SK-N-SH (cell line): ENCODE data around the gene ANP32A. TPM values are rescaled to one million over a fixed set of nuclear protein-coding genes. Genes with fewer than 3 reads are reported as not detected.

Experiments
- CTCF ChIA-PET: fragments of 300-600, 350-600 bp; formaldehyde crosslinking; extraction: SDS; loops from one replicate; lab custom pipeline; 2021; lab: Yijun Ruan, JAX
- POLR2A ChIA-PET: fragments of 350-600 bp; sonication (Branson Sonifier 250); formaldehyde crosslinking; extraction: SDS; loops from one replicate; lab custom pipeline; 2020; ENCODE audit warnings: antibody characterized with exemption, inconsistent platforms; lab: Yijun Ruan, JAX
- DNase-seq: peaks from one replicate; pipeline ENCODE4 v3.0.0; 2012
- H2AFZ ChIP-seq: fragments of 200-600 bp; sonication (generic); 2 replicates; pipeline ENCODE4 v1.8.1; 2016; ENCODE audit warnings: antibody characterized with exemption, mild to moderate bottlenecking, low read depth
- H3F3A ChIP-seq: fragments of 200-600 bp; sonication (generic); replicated peaks from 2 replicates; pipeline ENCODE3; 2016; ENCODE audit warnings: antibody characterized with exemption, mild to moderate bottlenecking; ENCODE audit not compliant: insufficient read depth
- H3K27ac ChIP-seq, 2 experiments: fragments of 200-500 bp in 1 of 2; fragments of 200-600 bp in 1 of 2; sonication (Bioruptor generic) in 1 of 2; sonication (generic), shearing (Covaris generic) in 1 of 2; 2 replicates each; pipeline versions ENCODE4 v1.5.1 to v1.6.1; 2014 to 2016; ENCODE audit warnings: low read depth in 2 of 2, inconsistent platforms in 1 of 2, low read length in 1 of 2, mild to moderate bottlenecking in 1 of 2, mixed read lengths in 1 of 2
- H3K27me3 ChIP-seq: fragments of 200-600 bp; sonication (generic), shearing (Covaris generic); 2 replicates; pipeline ENCODE4 v1.6.1; 2016; ENCODE audit warnings: mixed run types; ENCODE audit not compliant: insufficient read depth
- H3K36me3 ChIP-seq, 2 experiments: fragments of 200-500 bp in 1 of 2; fragments of 200-600 bp in 1 of 2; sonication (Bioruptor generic) in 1 of 2; sonication (generic) in 1 of 2; replicated peaks in 1 of 2; 2 replicates each; pipeline versions ENCODE3 to v1.5.1; 2014 to 2016; ENCODE audit warnings: low read length in 1 of 2, mild to moderate bottlenecking in 1 of 2; ENCODE audit not compliant: insufficient read depth in 2 of 2, control insufficient read depth in 1 of 2
- H3K4me1 ChIP-seq, 2 experiments: fragments of 200-500 bp in 1 of 2; fragments of 200-600 bp in 1 of 2; sonication (Bioruptor generic) in 1 of 2; sonication (generic), shearing (Covaris generic) in 1 of 2; 2 replicates each; pipeline versions ENCODE4 v1.5.1 to v1.6.1; 2014 to 2016; ENCODE audit warnings: low read depth in 1 of 2, low read length in 1 of 2, mixed run types in 1 of 2; ENCODE audit not compliant: insufficient read depth in 2 of 2, control insufficient read depth in 1 of 2
- H3K4me2 ChIP-seq: fragments of 200-600 bp; sonication (generic), shearing (Covaris generic); 2 replicates; pipeline ENCODE4 v1.6.1; 2017; ENCODE audit warnings: mixed run types
- H3K4me3 ChIP-seq, 2 experiments: fragments of 200-500 bp in 1 of 2; fragments of 200-600 bp in 1 of 2; sonication (Bioruptor generic) in 1 of 2; sonication (generic), shearing (Covaris generic) in 1 of 2; 2 replicates each; pipeline versions ENCODE4 v1.5.1 to v1.8.1; 2014 to 2016; ENCODE audit warnings: low read depth in 2 of 2, inconsistent platforms in 1 of 2, low read length in 1 of 2, mild to moderate bottlenecking in 1 of 2, mixed read lengths in 1 of 2, moderate library complexity in 1 of 2
- H3K79me2 ChIP-seq: fragments of 200-600 bp; sonication (generic); 2 replicates; pipeline ENCODE4 v1.8.1; 2017; ENCODE audit warnings: mild to moderate bottlenecking; ENCODE audit not compliant: insufficient read depth
- H3K9ac ChIP-seq: fragments of 200-600 bp; sonication (generic); 2 replicates; pipeline ENCODE4 v1.6.1; 2017; ENCODE audit warnings: mixed run types
- H3K9me2 ChIP-seq: fragments of 200-600 bp; sonication (generic); 2 replicates; pipeline ENCODE4 v1.6.1; 2017; ENCODE audit warnings: mixed run types
- H3K9me3 ChIP-seq: fragments of 200-600 bp; sonication (generic); 2 replicates; pipeline ENCODE4 v1.6.1; 2017; ENCODE audit warnings: mixed run types, mild to moderate bottlenecking, moderate library complexity
- H4K20me1 ChIP-seq: fragments of 200-600 bp; sonication (generic); 2 replicates; pipeline ENCODE4 v1.6.1; 2017; ENCODE audit warnings: mild to moderate bottlenecking, mixed run types; ENCODE audit not compliant: insufficient read depth
- CHD2 ChIP-seq: fragments of 150-350 bp; IDR thresholded peaks from 2 replicates; pipeline ENCODE4 v1.6.1; 2018; ENCODE audit warnings: low read length; ENCODE audit not compliant: partially characterized antibody
- ELF1 ChIP-seq: IDR thresholded peaks from 2 replicates; pipeline ENCODE4 v1.4.0; 2012
- EZH2phosphoT487 ChIP-seq: fragments of 200-600 bp; sonication (generic); IDR thresholded peaks from 2 replicates; pipeline ENCODE4 v1.6.1; 2017; ENCODE audit warnings: low read depth, mixed run types, mild to moderate bottlenecking, antibody characterized with exemption, moderate library complexity, borderline replicate concordance
- FOSL2 ChIP-seq: IDR thresholded peaks from 2 replicates; pipeline ENCODE4 v1.4.0; 2012; ENCODE audit warnings: low read depth, mild to moderate bottlenecking, moderate library complexity, borderline replicate concordance
- GABPA ChIP-seq: IDR thresholded peaks from 2 replicates; pipeline ENCODE4 v1.4.0; 2012; ENCODE audit warnings: low read depth, mild to moderate bottlenecking
- GATA2 ChIP-seq: sonication (generic); formaldehyde crosslinking; IDR thresholded peaks from 2 replicates; pipeline ENCODE4 v1.5.0; 2020; ENCODE audit warnings: mild to moderate bottlenecking, missing genetic modification reagents
- MAX ChIP-seq: IDR thresholded peaks from 2 replicates; pipeline ENCODE4 v1.4.0; 2012; ENCODE audit warnings: low read depth
- MXI1 ChIP-seq: IDR thresholded peaks from 2 replicates; pipeline ENCODE4 v1.6.1; 2012; ENCODE audit warnings: mild to moderate bottlenecking, low read depth, low read length, improper control_type of control experiment
- NRF1 ChIP-seq: IDR thresholded peaks from 2 replicates; pipeline ENCODE4 v1.6.1; 2012; ENCODE audit warnings: low read depth, mild to moderate bottlenecking, low read length
- RCOR1 ChIP-seq: fragments of 150-350 bp; IDR thresholded peaks from 2 replicates; pipeline ENCODE4 v1.6.1; 2017; ENCODE audit warnings: antibody characterized with exemption, low read length
- RXRA ChIP-seq: IDR thresholded peaks from 2 replicates; pipeline ENCODE4 v1.4.0; 2012; ENCODE audit warnings: low read depth, mild to moderate bottlenecking, borderline replicate concordance
- SIN3A ChIP-seq: IDR thresholded peaks from 2 replicates; pipeline ENCODE4 v1.6.1; 2012; ENCODE audit warnings: low read depth, mild to moderate bottlenecking, low read length, moderate library complexity, borderline replicate concordance
- TAF1 ChIP-seq: IDR thresholded peaks from 2 replicates; pipeline ENCODE4 v1.6.1; 2012; ENCODE audit warnings: low read depth, mild to moderate bottlenecking, low read length, moderate library complexity, borderline replicate concordance
- TCF12 ChIP-seq: IDR thresholded peaks from 2 replicates; pipeline ENCODE4 v1.4.0; 2012
- TEAD4 ChIP-seq: IDR thresholded peaks from 2 replicates; pipeline ENCODE4 v1.4.0; 2012; ENCODE audit warnings: mild to moderate bottlenecking, borderline replicate concordance; ENCODE audit not compliant: insufficient read depth
- USF1 ChIP-seq: IDR thresholded peaks from 2 replicates; pipeline ENCODE4 v1.4.0; 2012; ENCODE audit warnings: low read depth, borderline replicate concordance
- YY1 ChIP-seq: IDR thresholded peaks from 2 replicates; pipeline ENCODE4 v1.4.0; 2012; ENCODE audit warnings: low read depth, mild to moderate bottlenecking
- WGBS: methylation state at CpG from one replicate; pipeline ENCODE4 v1.1.6; 2017; ENCODE audit warnings: low lambda C conversion rate; 5-methylcytosine and 5-hydroxymethylcytosine counted together
- polyA plus RNA-seq, 3 experiments: library from polyadenylated mRNA; depleted of rRNA; stranded (reverse); fragments of >200 nt; gene quantifications; 2 replicates each; pipeline ENCODE4 v1.2.3, GENCODE V29; 2012
- TF ChIP-seq, protein P1 (sequence below): fragments of 150-350 bp; IDR thresholded peaks from 2 replicates; pipeline ENCODE4 v1.6.1; 2017; ENCODE audit warnings: antibody characterized with exemption, low read length, low read depth, borderline replicate concordance
- TF ChIP-seq, protein P2 (sequence below): IDR thresholded peaks from 2 replicates; pipeline ENCODE4 v1.6.1; 2012; ENCODE audit warnings: mild to moderate bottlenecking, low read depth, low read length, moderate library complexity

ANP32A gene
- polyA plus RNA-seq, 1 of the 3 experiments (the other 2 are of a cell fraction), result 58.4 TPM

GRCh38 chr15:68765602-68766368, 54.9 kb downstream of the ANP32A start:
- Histone ChIP-seq H3F3A (peaks cover 7% of the 10 kb centered on the region), H3K36me3 (no peaks in the 10 kb centered on the region), H4K20me1 (no peaks in the 10 kb centered on the region), H3K4me3 (no peak overlapping the region)
- CTCF ChIA-PET, result interaction anchor here (1.5 kb wide), 1 partner anchor 35 kb away, joined by 3 read pairs; no protein-coding TSS in a partner anchor
- no peak for TF ChIP-seq EZH2phosphoT487
- no peak for TF ChIP-seq FOSL2
- TF ChIP-seq, all 33 proteins: peak for 0
- Histone ChIP-seq H3K79me2 (no peaks in the 10 kb centered on the region), H3K9me3 (no peaks in the 10 kb centered on the region), H3K4me1 (peaks cover 0 to 3% of the 10 kb centered on the region in 2 experiments; a peak in 1 of 4 replicates), H3K27ac (no peak overlapping the region), H3K27me3 (no peaks in the 10 kb centered on the region), H2AFZ (no peak overlapping the region), H3K4me2 (no peak overlapping the region), H3K9ac (no peak overlapping the region), H3K9me2 (no peaks in the 10 kb centered on the region; the same call in 1 of the 2 replicates)
- DNase-seq, result no peak
- WGBS, result 71% methylated on average over 11 of the region's 11 CpGs
- POLR2A ChIA-PET, result no interaction called here

- DNase-seq, result no peak
- no peak for TF ChIP-seq TCF12
- TF ChIP-seq TEAD4, result no peak
- no peak for TF ChIP-seq MAX
- TF ChIP-seq, protein P1, sequence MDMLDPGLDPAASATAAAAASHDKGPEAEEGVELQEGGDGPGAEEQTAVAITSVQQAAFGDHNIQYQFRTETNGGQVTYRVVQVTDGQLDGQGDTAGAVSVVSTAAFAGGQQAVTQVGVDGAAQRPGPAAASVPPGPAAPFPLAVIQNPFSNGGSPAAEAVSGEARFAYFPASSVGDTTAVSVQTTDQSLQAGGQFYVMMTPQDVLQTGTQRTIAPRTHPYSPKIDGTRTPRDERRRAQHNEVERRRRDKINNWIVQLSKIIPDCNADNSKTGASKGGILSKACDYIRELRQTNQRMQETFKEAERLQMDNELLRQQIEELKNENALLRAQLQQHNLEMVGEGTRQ, result no peak
- TF ChIP-seq USF1, result no peak
- TF ChIP-seq RCOR1, result no peak
- TF ChIP-seq SIN3A, result no peak
- no peak for TF ChIP-seq EZH2phosphoT487
- TF ChIP-seq, protein P2, sequence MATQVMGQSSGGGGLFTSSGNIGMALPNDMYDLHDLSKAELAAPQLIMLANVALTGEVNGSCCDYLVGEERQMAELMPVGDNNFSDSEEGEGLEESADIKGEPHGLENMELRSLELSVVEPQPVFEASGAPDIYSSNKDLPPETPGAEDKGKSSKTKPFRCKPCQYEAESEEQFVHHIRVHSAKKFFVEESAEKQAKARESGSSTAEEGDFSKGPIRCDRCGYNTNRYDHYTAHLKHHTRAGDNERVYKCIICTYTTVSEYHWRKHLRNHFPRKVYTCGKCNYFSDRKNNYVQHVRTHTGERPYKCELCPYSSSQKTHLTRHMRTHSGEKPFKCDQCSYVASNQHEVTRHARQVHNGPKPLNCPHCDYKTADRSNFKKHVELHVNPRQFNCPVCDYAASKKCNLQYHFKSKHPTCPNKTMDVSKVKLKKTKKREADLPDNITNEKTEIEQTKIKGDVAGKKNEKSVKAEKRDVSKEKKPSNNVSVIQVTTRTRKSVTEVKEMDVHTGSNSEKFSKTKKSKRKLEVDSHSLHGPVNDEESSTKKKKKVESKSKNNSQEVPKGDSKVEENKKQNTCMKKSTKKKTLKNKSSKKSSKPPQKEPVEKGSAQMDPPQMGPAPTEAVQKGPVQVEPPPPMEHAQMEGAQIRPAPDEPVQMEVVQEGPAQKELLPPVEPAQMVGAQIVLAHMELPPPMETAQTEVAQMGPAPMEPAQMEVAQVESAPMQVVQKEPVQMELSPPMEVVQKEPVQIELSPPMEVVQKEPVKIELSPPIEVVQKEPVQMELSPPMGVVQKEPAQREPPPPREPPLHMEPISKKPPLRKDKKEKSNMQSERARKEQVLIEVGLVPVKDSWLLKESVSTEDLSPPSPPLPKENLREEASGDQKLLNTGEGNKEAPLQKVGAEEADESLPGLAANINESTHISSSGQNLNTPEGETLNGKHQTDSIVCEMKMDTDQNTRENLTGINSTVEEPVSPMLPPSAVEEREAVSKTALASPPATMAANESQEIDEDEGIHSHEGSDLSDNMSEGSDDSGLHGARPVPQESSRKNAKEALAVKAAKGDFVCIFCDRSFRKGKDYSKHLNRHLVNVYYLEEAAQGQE, result no peak
- no peak for TF ChIP-seq CHD2
- no peak for TF ChIP-seq TAF1
- TF ChIP-seq ELF1, result no peak
- no peak for TF ChIP-seq NRF1
- TF ChIP-seq GABPA, result no peak
- TF ChIP-seq YY1, result no peak
- no peak for TF ChIP-seq RXRA
- no peak for TF ChIP-seq MXI1
- no peak for TF ChIP-seq FOSL2
- TF ChIP-seq GATA2, result no peak
- TF ChIP-seq, all 33 proteins: peak for 0
Observed at GRCh38 chr15:68764090-68764489, 56.6 kb downstream of the ANP32A start.

More at GRCh38 chr15:68764090-68764489, 56.6 kb downstream of the ANP32A start:
- H3K4me2 ChIP-seq, result no peak overlapping the region
- 47% methylated on average over 1 of the region's 1 CpG for WGBS
- H2AFZ ChIP-seq, result no peak overlapping the region
- POLR2A ChIA-PET, result no interaction called here
- CTCF ChIA-PET, result interaction anchor here (1.5 kb wide), 2 partner anchors 19 to 34 kb away, joined by 3 read pairs; no protein-coding TSS in a partner anchor
- H3K4me1 ChIP-seq, result no peaks in the 10 kb centered on the region
- no peak overlapping the region for H3K27ac ChIP-seq
- no peaks in the 10 kb centered on the region for H3K9me3 ChIP-seq
- H3K36me3 ChIP-seq, result no peaks in the 10 kb centered on the region
- H3K9me2 ChIP-seq, result no peaks in the 10 kb centered on the region; the same call in 1 of the 2 replicates
- H3K9ac ChIP-seq, result no peak overlapping the region
- H4K20me1 ChIP-seq, result no peaks in the 10 kb centered on the region
- H3K27me3 ChIP-seq, result no peaks in the 10 kb centered on the region; the same call in 1 of the 2 replicates
- H3K79me2 ChIP-seq, result no peaks in the 10 kb centered on the region
- no peak overlapping the region for H3K4me3 ChIP-seq
- peaks cover 7% of the 10 kb centered on the region for H3F3A ChIP-seq
